Keratinocyte (primary cell): ENCODE measurements around the gene SPOCK1. TPM values are rescaled to one million over a fixed set of nuclear protein-coding genes. Genes with fewer than 3 reads are reported as not detected.

Experiments used
- DNase-seq: peaks from one replicate; pipeline ENCODE4 v3.0.0-alpha.2; 2011; ENCODE audit warnings: low read depth, missing footprints, low spot score
- FAIRE-seq: peaks from 2 replicates; lab custom pipeline; 2011; peaks lifted over from hg19 to GRCh38; lab: Jason Lieb, UNC
- H2AFZ ChIP-seq: 2 replicates; pipeline ENCODE4 v1.6.0; 2012; ENCODE audit warnings: low read length, control low read depth, inconsistent platforms; ENCODE audit not compliant: control insufficient read depth
- H3K27ac ChIP-seq: 2 replicates; pipeline ENCODE4 v1.5.1; 2011; ENCODE audit warnings: low read length; ENCODE audit not compliant: control insufficient read depth, insufficient read depth
- H3K27me3 ChIP-seq: 3 replicates; pipeline ENCODE4 v1.6.0; 2011; ENCODE audit warnings: low read length; ENCODE audit not compliant: control insufficient read depth, insufficient read depth; ENCODE audit errors: extremely low read depth
- H3K36me3 ChIP-seq, 2 experiments: 2 replicates in 1 of 2; 3 replicates in 1 of 2; pipeline ENCODE4 v1.5.1; 2011; ENCODE audit warnings: low read length in 2 of 2, mild to moderate bottlenecking in 1 of 2; ENCODE audit not compliant: control insufficient read depth in 2 of 2, insufficient read depth in 2 of 2; ENCODE audit errors: extremely low read depth in 1 of 2
- H3K4me1 ChIP-seq: 3 replicates; pipeline ENCODE4 v1.5.1; 2011; ENCODE audit warnings: low read length; ENCODE audit not compliant: control insufficient read depth, insufficient read depth; ENCODE audit errors: extremely low read depth
- H3K4me2 ChIP-seq: 3 replicates; pipeline ENCODE4 v1.6.0; 2011; ENCODE audit warnings: low read depth, low read length; ENCODE audit not compliant: control insufficient read depth, insufficient read depth; ENCODE audit errors: extremely low read depth
- H3K4me3 ChIP-seq, 3 experiments: fragments of 200-600 bp in 1 of 3; sonication (generic) in 1 of 3; 2 replicates in 2 of 3; 3 replicates in 1 of 3; pipeline ENCODE4 v1.5.1; 2011 to 2016; ENCODE audit warnings: low read length in 3 of 3, mild to moderate bottlenecking in 3 of 3, control low read depth in 2 of 3, inconsistent platforms in 1 of 3, low read depth in 1 of 3, mixed read lengths in 1 of 3, mixed run types in 1 of 3, moderate library complexity in 1 of 3; ENCODE audit not compliant: control insufficient read depth in 2 of 3, insufficient read depth in 2 of 3; ENCODE audit errors: extremely low read depth in 1 of 3
- H3K79me2 ChIP-seq: 2 replicates; pipeline ENCODE4 v1.6.0; 2012; ENCODE audit warnings: low read length; ENCODE audit not compliant: control insufficient read depth, insufficient read depth
- H3K9ac ChIP-seq: 3 replicates; pipeline ENCODE4 v1.6.0; 2011; ENCODE audit warnings: low read length; ENCODE audit not compliant: control insufficient read depth, insufficient read depth; ENCODE audit errors: extremely low read depth
- H3K9me1 ChIP-seq: 3 replicates; pipeline ENCODE4 v1.6.0; 2011; ENCODE audit warnings: low read length; ENCODE audit not compliant: control insufficient read depth, insufficient read depth; ENCODE audit errors: extremely low read depth
- H3K9me3 ChIP-seq: 2 replicates; pipeline ENCODE4 v1.5.1; 2012; ENCODE audit warnings: low read depth, low read length; ENCODE audit not compliant: control insufficient read depth
- H4K20me1 ChIP-seq: 3 replicates; pipeline ENCODE4 v1.6.0; 2011; ENCODE audit warnings: low read length; ENCODE audit not compliant: control insufficient read depth, insufficient read depth; ENCODE audit errors: extremely low read depth
- CTCF ChIP-seq, 3 experiments: IDR thresholded peaks in 1 of 3; conservative IDR thresholded peaks in 1 of 3; optimal IDR thresholded peaks in 1 of 3; 2 replicates in 2 of 3; 3 replicates in 1 of 3; pipeline versions ENCODE3 to v1.5.1; 2011; ENCODE audit warnings: low read length in 3 of 3, mild to moderate bottlenecking in 3 of 3, moderate library complexity in 2 of 3, control low read depth in 1 of 3, inconsistent platforms in 1 of 3; ENCODE audit not compliant: insufficient read depth in 2 of 3; ENCODE audit errors: extremely low read depth in 1 of 3
- EZH2 ChIP-seq: IDR thresholded peaks from one replicate; pipeline ENCODE4 v1.6.1; 2012; ENCODE audit warnings: inconsistent platforms, mild to moderate bottlenecking, low read length, moderate library complexity
- dilution Hi-C: fragments of 300-500 bp; cut with MboI; formaldehyde crosslinking; loops from one replicate; pipeline ENCODE4 v1.7.0; 2020; ENCODE audit warnings: low sequenced_read_pairs; ENCODE audit not compliant: extremely low pct_ligation_motif_present
- polyA plus RNA-seq, 5 experiments: library from polyadenylated mRNA; depleted of rRNA in 3 of 5; stranded (reverse) in 3 of 5; stranded (forward) in 1 of 5; unstranded in 1 of 5; fragments of >200 nt; gene quantifications; 1 replicate in 1 of 5; 2 replicates in 3 of 5; 3 replicates in 1 of 5; pipeline versions ENCODE4 v1.2.1 to v1.2.3, GENCODE V29; 2011 to 2012; ENCODE audit warnings: missing spikeins in 2 of 5, low read depth in 1 of 5, low replicate concordance in 1 of 5

SPOCK1 gene
- polyA plus RNA-seq, 1 donor (not counting 4 experiments of a cell fraction or from before 2014, with no cell fraction given), result 5.5 TPM

- Histone ChIP-seq H3K9me1 (no peaks in the 10 kb centered on the region), H3K36me3 (no peaks in the 10 kb centered on the region), H2AFZ (no peak overlapping the region), H3K9ac (no peak overlapping the region), H3K27me3 (no peaks in the 10 kb centered on the region), H3K9me3 (no peaks in the 10 kb centered on the region), H4K20me1 (no peaks in the 10 kb centered on the region), H3K4me1 (no peaks in the 10 kb centered on the region), H3K79me2 (no peaks in the 10 kb centered on the region), H3K27ac (no peak overlapping the region), H3K4me2 (no peak overlapping the region), H3K4me3 (no peak overlapping the region)
- dilution Hi-C loops, result no loop called here
- no peak for DNase-seq
- no peak for TF ChIP-seq CTCF (optimal IDR thresholded peaks at IDR 0.05 in 1 of 3, IDR thresholded peaks at IDR 0.05 in 1 of 3, conservative IDR thresholded peaks at IDR 0.05 in 1 of 3; ENCODE audit: extremely low read depth in 1 of 3, insufficient read depth in 2 of 3, low read length in 3 of 3)
- TF ChIP-seq EZH2, result no peak
- no peak for FAIRE-seq
Observed at GRCh38 chr5:137128012-137128411, 371.1 kb downstream of the SPOCK1 start.

- no peak overlapping the region for H3K9ac ChIP-seq
- TF ChIP-seq CTCF (optimal IDR thresholded peaks at IDR 0.05 in 1 of 3, IDR thresholded peaks at IDR 0.05 in 1 of 3, conservative IDR thresholded peaks at IDR 0.05 in 1 of 3; ENCODE audit: extremely low read depth in 1 of 3, insufficient read depth in 2 of 3, low read length in 3 of 3) (no peak), EZH2 (no peak)
- DNase-seq (no peak), FAIRE-seq (no peak)
- dilution Hi-C loops, result no loop called here
- H3K4me1 ChIP-seq, result no peaks in the 10 kb centered on the region
- no peak overlapping the region for H2AFZ ChIP-seq
- no peak overlapping the region for H3K4me2 ChIP-seq
- no peak overlapping the region for H3K4me3 ChIP-seq
- H3K36me3 ChIP-seq, result no peaks in the 10 kb centered on the region
- H3K9me1 ChIP-seq, result no peaks in the 10 kb centered on the region
- no peaks in the 10 kb centered on the region for H3K79me2 ChIP-seq
- H3K27ac ChIP-seq, result no peak overlapping the region
- no peaks in the 10 kb centered on the region for H3K9me3 ChIP-seq
- no peaks in the 10 kb centered on the region for H3K27me3 ChIP-seq
- no peaks in the 10 kb centered on the region for H4K20me1 ChIP-seq
Observed at GRCh38 chr5:137126829-137127228, 372.3 kb downstream of the SPOCK1 start.
